NT2/D1 (cell line): ENCODE data around the gene PA2G4.

Experiments
- SUZ12 ChIP-seq: IDR thresholded peaks from 2 replicates; pipeline ENCODE4 v1.6.1; 2011; ENCODE audit not compliant: insufficient read length, insufficient read depth; ENCODE audit errors: extremely low read depth
- YY1 ChIP-seq: IDR thresholded peaks from 2 replicates; pipeline ENCODE4 v1.6.1; 2011; ENCODE audit not compliant: insufficient read length, insufficient read depth
- ZNF274 ChIP-seq: IDR thresholded peaks from 2 replicates; pipeline ENCODE4 v1.6.1; 2011; ENCODE audit warnings: mild to moderate bottlenecking, low read depth, low read length

DNA sequence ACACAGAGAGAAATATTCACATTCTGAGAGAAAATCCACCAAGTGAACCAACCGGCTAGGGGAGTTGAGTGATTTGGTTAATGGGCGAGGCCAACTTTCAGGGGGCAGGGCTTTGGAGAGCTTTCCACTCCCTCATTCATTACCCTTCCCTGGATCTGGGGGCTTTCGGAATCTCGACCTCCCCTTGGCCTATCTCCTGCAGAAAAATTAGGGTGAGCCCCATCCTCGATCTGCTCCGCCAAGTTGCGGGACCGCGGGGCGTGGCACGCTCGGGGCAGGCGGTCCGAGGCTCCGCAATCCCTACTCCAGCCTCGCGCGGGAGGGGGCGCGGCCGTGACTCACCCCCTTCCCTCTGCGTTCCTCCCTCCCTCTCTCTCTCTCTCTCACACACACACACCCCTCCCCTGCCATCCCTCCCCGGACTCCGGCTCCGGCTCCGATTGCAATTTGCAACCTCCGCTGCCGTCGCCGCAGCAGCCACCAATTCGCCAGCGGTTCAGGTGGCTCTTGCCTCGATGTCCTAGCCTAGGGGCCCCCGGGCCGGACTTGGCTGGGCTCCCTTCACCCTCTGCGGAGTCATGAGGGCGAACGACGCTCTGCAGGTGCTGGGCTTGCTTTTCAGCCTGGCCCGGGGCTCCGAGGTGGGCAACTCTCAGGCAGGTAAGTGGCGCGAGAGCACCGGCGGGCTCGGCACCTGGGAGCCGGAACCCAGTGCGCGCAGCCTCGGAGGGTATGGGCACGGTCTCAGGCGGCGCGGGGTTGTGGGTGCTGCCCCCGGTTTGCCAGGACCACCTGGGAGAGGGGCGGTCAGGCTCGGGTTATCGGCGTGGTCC, 24.4 kb upstream of the PA2G4 start, which contains the start of gene ERBB3:
- no peak for TF ChIP-seq YY1
- TF ChIP-seq ZNF274: no peak
- TF ChIP-seq SUZ12: no peak
